HepG2 (cell line): ENCODE results near the gene PLRG1. TPM values are rescaled to one million over a fixed set of nuclear protein-coding genes. Genes with fewer than 3 reads are reported as not detected.

Source experiments
- HNRNPLL ChIP-seq: fragments of 200-400 bp; formaldehyde crosslinking; IDR thresholded peaks from 2 replicates; pipeline ENCODE4 v1.6.1; 2017; ENCODE audit warnings: mild to moderate bottlenecking, low read depth, low read length; ENCODE audit not compliant: poor library complexity, severe bottlenecking
- PAWR ChIP-seq: sonication (generic); formaldehyde crosslinking; IDR thresholded peaks from 2 replicates; pipeline ENCODE4 v1.4.0; 2020; ENCODE audit warnings: missing genetic modification reagents, mild to moderate bottlenecking, borderline replicate concordance
- SMC3 ChIP-seq: IDR thresholded peaks from 2 replicates; pipeline ENCODE4 v1.6.1; 2011; ENCODE audit warnings: low read length, improper control_type of control experiment
- STAT5B ChIP-seq: sonication (generic); formaldehyde crosslinking; IDR thresholded peaks from 2 replicates; pipeline ENCODE4 v1.4.0; 2020; ENCODE audit warnings: missing genetic modification reagents
- U2AF2 ChIP-seq: fragments of 200-400 bp; formaldehyde crosslinking; IDR thresholded peaks from 2 replicates; pipeline ENCODE4 v1.6.1; 2017; ENCODE audit warnings: low read depth, mild to moderate bottlenecking, low read length
- ZNF12 ChIP-seq: sonication (generic); formaldehyde crosslinking; IDR thresholded peaks from 2 replicates; pipeline ENCODE4 v1.5.0; 2020; ENCODE audit warnings: missing genetic modification reagents
- ZNF160 ChIP-seq: sonication (generic); formaldehyde crosslinking; IDR thresholded peaks from 2 replicates; pipeline ENCODE4 v1.8.0; 2022; ENCODE audit warnings: mild to moderate bottlenecking, inconsistent platforms, missing genetic modification reagents
- ZNF572 ChIP-seq: sonication (generic); formaldehyde crosslinking; IDR thresholded peaks from 2 replicates; pipeline ENCODE4 v1.5.1; 2020; ENCODE audit warnings: mild to moderate bottlenecking, missing genetic modification reagents
- ZNF577 ChIP-seq: sonication (generic); formaldehyde crosslinking; IDR thresholded peaks from 2 replicates; pipeline ENCODE4 v1.4.0; 2020; ENCODE audit warnings: mild to moderate bottlenecking, low read depth, missing genetic modification reagents, borderline replicate concordance
- polyA plus RNA-seq, 8 experiments: library from polyadenylated mRNA; depleted of rRNA in 3 of 8; stranded (reverse) in 7 of 8; unstranded in 1 of 8; fragments of >200 nt; fragmentation: Illumina TruSeq in 4 of 8; extraction: Trizol in 4 of 8; gene quantifications; 2 replicates each; pipeline versions ENCODE4 v1.2.1 to v1.2.3, GENCODE V29; 2011 to 2016; ENCODE audit warnings: low read depth in 4 of 8, missing spikeins in 1 of 8, mixed read lengths in 1 of 8; ENCODE audit not compliant: insufficient read depth in 1 of 8
- total RNA-seq, 5 experiments: library from RNA; depleted of rRNA; stranded (reverse); fragments of >200 nt; fragmentation: Illumina TruSeq; extraction: Trizol; gene quantifications; 2 replicates each; pipeline ENCODE4 v1.2.3, GENCODE V29; 2016; ENCODE audit warnings: low read depth in 1 of 5
- TF ChIP-seq, protein P1 (sequence below): sonication (generic); formaldehyde crosslinking; IDR thresholded peaks from 2 replicates; pipeline ENCODE4 v1.5.0; 2020; ENCODE audit warnings: mild to moderate bottlenecking, missing genetic modification reagents
- TF ChIP-seq, protein P2 (sequence below): sonication (generic); formaldehyde crosslinking; IDR thresholded peaks from 2 replicates; pipeline ENCODE4 v1.8.0; 2022; ENCODE audit warnings: missing genetic modification reagents, mild to moderate bottlenecking, inconsistent platforms, borderline replicate concordance
- TF ChIP-seq, protein P3 (sequence below): sonication (generic); formaldehyde crosslinking; IDR thresholded peaks from 2 replicates; pipeline ENCODE4 v1.5.0; 2020; ENCODE audit warnings: mild to moderate bottlenecking, missing genetic modification reagents, borderline replicate concordance
- TF ChIP-seq, protein P4 (sequence below): sonication (generic); formaldehyde crosslinking; IDR thresholded peaks from 2 replicates; pipeline ENCODE4 v1.4.0; 2020; ENCODE audit warnings: missing genetic modification reagents, low read depth, mild to moderate bottlenecking, borderline replicate concordance
- TF ChIP-seq, protein P5 (sequence below): sonication (generic); formaldehyde crosslinking; IDR thresholded peaks from 2 replicates; pipeline ENCODE4 v1.8.0; 2022; ENCODE audit warnings: missing genetic modification reagents, low read depth, mild to moderate bottlenecking, borderline replicate concordance

PLRG1 gene
- total and polyA plus RNA-seq, 2 of the 13 experiments (the other 11 are each of a cell fraction or from before 2014, with no cell fraction given) = 77.3 to 110 TPM

DNA sequence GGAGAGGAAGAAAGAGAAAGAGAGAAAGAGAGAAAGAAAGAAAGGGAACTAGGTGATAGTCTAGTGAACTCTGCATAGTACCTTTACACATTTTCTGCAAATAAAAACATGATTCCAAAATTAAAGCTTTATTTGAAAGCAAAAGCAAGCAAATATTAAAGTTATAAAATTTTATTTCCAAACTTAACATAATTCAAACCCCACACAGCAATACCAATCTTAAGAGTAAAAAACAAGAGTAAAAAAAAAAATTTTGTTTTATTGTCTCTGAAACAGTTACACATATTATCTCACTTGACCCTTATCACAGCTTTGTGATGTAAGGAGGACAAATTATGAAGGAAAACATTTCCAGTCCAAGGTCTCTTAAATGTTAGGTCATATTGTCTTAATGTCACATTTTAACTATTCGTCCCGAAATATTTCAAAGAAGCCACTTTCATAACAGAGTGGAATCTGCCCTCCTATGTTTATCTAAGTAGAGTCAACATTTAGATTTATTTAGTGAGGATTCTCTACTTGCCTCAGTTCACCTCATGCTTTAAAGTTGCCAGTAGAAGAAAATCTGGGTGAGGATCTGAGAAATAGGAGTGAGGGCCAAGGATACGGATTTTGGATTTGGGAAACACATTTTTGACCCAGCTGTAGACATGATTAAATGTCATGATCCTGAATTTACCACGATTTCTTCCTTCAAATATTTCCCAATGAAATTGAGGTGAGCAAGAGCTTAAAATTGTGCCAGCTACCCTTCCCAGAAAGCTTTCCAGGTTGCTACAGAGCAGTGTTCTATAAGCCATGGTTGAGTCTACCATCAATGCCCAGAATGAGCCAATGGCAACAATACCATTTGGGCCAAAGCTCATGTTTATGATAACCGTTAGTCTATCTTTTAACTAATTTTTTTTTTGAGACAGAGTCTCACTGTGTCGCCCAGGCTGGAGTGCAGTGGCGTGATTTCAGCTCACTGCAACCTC is 47.9 kb upstream of the PLRG1 start (continued):
- TF ChIP-seq, protein P1, sequence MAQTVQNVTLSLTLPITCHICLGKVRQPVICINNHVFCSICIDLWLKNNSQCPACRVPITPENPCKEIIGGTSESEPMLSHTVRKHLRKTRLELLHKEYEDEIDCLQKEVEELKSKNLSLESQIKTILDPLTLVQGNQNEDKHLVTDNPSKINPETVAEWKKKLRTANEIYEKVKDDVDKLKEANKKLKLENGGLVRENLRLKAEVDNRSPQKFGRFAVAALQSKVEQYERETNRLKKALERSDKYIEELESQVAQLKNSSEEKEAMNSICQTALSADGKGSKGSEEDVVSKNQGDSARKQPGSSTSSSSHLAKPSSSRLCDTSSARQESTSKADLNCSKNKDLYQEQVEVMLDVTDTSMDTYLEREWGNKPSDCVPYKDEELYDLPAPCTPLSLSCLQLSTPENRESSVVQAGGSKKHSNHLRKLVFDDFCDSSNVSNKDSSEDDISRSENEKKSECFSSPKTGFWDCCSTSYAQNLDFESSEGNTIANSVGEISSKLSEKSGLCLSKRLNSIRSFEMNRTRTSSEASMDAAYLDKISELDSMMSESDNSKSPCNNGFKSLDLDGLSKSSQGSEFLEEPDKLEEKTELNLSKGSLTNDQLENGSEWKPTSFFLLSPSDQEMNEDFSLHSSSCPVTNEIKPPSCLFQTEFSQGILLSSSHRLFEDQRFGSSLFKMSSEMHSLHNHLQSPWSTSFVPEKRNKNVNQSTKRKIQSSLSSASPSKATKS (CRISPR knock-in tag) = no peak
- no peak for TF ChIP-seq HNRNPLL
- TF ChIP-seq, protein P2, sequence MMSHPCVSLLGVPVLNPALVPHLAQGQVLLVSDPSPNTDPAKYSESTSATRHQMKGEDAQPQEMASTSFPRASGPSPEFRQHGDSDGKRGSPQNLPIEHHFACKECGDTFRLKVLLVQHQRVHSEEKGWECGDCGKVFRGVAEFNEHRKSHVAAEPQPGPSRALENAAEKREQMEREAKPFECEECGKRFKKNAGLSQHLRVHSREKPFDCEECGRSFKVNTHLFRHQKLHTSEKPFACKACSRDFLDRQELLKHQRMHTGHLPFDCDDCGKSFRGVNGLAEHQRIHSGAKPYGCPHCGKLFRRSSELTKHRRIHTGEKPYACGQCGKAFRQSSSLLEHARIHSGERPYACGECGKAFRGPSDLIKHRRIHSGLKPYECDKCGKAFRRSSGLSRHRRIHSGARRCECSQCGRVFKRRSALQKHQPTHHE (CRISPR knock-in tag) = no peak
- TF ChIP-seq SMC3 = no peak
- TF ChIP-seq, protein P3, sequence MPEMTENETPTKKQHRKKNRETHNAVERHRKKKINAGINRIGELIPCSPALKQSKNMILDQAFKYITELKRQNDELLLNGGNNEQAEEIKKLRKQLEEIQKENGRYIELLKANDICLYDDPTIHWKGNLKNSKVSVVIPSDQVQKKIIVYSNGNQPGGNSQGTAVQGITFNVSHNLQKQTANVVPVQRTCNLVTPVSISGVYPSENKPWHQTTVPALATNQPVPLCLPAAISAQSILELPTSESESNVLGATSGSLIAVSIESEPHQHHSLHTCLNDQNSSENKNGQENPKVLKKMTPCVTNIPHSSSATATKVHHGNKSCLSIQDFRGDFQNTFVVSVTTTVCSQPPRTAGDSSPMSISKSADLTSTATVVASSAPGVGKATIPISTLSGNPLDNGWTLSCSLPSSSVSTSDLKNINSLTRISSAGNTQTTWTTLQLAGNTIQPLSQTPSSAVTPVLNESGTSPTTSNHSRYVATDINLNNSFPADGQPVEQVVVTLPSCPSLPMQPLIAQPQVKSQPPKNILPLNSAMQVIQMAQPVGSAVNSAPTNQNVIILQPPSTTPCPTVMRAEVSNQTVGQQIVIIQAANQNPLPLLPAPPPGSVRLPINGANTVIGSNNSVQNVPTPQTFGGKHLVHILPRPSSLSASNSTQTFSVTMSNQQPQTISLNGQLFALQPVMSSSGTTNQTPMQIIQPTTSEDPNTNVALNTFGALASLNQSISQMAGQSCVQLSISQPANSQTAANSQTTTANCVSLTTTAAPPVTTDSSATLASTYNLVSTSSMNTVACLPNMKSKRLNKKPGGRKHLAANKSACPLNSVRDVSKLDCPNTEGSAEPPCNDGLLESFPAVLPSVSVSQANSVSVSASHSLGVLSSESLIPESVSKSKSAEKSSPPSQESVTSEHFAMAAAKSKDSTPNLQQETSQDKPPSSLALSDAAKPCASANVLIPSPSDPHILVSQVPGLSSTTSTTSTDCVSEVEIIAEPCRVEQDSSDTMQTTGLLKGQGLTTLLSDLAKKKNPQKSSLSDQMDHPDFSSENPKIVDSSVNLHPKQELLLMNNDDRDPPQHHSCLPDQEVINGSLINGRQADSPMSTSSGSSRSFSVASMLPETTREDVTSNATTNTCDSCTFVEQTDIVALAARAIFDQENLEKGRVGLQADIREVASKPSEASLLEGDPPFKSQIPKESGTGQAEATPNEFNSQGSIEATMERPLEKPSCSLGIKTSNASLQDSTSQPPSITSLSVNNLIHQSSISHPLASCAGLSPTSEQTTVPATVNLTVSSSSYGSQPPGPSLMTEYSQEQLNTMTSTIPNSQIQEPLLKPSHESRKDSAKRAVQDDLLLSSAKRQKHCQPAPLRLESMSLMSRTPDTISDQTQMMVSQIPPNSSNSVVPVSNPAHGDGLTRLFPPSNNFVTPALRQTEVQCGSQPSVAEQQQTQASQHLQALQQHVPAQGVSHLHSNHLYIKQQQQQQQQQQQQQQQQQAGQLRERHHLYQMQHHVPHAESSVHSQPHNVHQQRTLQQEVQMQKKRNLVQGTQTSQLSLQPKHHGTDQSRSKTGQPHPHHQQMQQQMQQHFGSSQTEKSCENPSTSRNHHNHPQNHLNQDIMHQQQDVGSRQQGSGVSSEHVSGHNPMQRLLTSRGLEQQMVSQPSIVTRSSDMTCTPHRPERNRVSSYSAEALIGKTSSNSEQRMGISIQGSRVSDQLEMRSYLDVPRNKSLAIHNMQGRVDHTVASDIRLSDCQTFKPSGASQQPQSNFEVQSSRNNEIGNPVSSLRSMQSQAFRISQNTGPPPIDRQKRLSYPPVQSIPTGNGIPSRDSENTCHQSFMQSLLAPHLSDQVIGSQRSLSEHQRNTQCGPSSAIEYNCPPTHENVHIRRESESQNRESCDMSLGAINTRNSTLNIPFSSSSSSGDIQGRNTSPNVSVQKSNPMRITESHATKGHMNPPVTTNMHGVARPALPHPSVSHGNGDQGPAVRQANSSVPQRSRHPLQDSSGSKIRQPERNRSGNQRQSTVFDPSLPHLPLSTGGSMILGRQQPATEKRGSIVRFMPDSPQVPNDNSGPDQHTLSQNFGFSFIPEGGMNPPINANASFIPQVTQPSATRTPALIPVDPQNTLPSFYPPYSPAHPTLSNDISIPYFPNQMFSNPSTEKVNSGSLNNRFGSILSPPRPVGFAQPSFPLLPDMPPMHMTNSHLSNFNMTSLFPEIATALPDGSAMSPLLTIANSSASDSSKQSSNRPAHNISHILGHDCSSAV (CRISPR knock-in tag) = no peak
- no peak for TF ChIP-seq ZNF577 (CRISPR knock-in tag)
- no peak for TF ChIP-seq U2AF2
- TF ChIP-seq, protein P4, sequence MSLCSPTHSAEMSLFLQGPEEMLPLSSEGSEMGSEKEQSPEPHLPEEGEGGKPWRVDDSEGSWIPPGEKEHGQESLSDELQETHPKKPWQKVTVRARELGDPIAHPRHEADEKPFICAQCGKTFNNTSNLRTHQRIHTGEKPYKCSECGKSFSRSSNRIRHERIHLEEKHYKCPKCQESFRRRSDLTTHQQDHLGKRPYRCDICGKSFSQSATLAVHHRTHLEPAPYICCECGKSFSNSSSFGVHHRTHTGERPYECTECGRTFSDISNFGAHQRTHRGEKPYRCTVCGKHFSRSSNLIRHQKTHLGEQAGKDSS (CRISPR knock-in tag) = no peak
- no peak for TF ChIP-seq ZNF160 (CRISPR knock-in tag)
- TF ChIP-seq PAWR (CRISPR knock-in tag) = no peak
- TF ChIP-seq, protein P5, sequence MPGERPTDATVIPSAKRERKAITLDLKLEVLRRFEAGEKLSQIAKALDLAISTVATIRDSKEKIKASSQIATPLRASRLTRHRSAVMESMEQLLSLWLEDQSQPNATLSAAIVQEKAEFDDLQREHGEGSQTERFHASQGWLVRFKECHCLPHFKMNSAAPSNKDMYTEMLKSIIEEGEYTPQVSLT (CRISPR knock-in tag) = no peak
- no peak for TF ChIP-seq ZNF12 (CRISPR knock-in tag)
- TF ChIP-seq ZNF572 (CRISPR knock-in tag) = no peak
- TF ChIP-seq STAT5B (CRISPR knock-in tag) = no peak
